K562 (cell line): ENCODE measurements around the gene GYPC. TPM values are rescaled to one million over a fixed set of nuclear protein-coding genes. Genes with fewer than 3 reads are reported as not detected.

ENCODE experiments used
- ATAC-seq: fragments of 200-7000 bp; cut with Tn5 transposase; 3 replicates; pipeline ENCODE4 v1.9.1; 2020; ENCODE audit warnings: moderate library complexity
- BruUV-seq: library from RNA; stranded (reverse); fragments of 400-500 nt; replicated peaks from 2 replicates; lab custom pipeline; 2021; lab: Mats Ljungman, UMichigan
- CTCF ChIA-PET: fragments of 300-600 bp; formaldehyde crosslinking; extraction: SDS; loops from one replicate; lab custom pipeline; 2021; ENCODE audit warnings: low intra/inter-chr PET ratio; lab: Yijun Ruan, JAX
- POLR2A ChIA-PET: fragments of 300-600, 350-650 bp; sonication (Branson Sonifier 250); formaldehyde crosslinking; extraction: SDS; loops from one replicate; lab custom pipeline; 2021; ENCODE audit warnings: antibody characterized with exemption, inconsistent platforms; lab: Yijun Ruan, JAX
- DNase-seq, 4 experiments: peaks; one replicate each; pipeline versions ENCODE4 v3.0.0 to v3.0.0-alpha.2; 2011 to 2018; ENCODE audit warnings: low spot score in 3 of 4, mixed read lengths in 3 of 4; ENCODE audit errors: extremely low read depth in 1 of 4
- FAIRE-seq: peaks from 2 replicates; lab custom pipeline; 2011; peaks lifted over from hg19 to GRCh38; lab: Jason Lieb, UNC
- H2AFZ ChIP-seq: 2 replicates; pipeline ENCODE4 v1.6.0; 2011; ENCODE audit warnings: low read depth, low read length, control low read depth, inconsistent platforms
- H3K27ac ChIP-seq: fragments of 200-600 bp; 3 replicates; pipeline ENCODE4 v1.8.0; 2011; ENCODE audit warnings: low read depth, mild to moderate bottlenecking, control low read depth, inconsistent platforms, low read length, moderate library complexity, mixed read lengths; ENCODE audit errors: extremely low read depth
- H3K27me3 ChIP-seq, 2 experiments: fragments of 300-600 bp in 1 of 2; 2 replicates in 1 of 2; 3 replicates in 1 of 2; pipeline versions ENCODE4 v1.6.0 to v1.8.0; 2011; ENCODE audit warnings: inconsistent platforms in 2 of 2, low read length in 2 of 2, mild to moderate bottlenecking in 1 of 2, mixed read lengths in 1 of 2, moderate library complexity in 1 of 2; ENCODE audit not compliant: control insufficient read depth in 2 of 2, insufficient read depth in 2 of 2
- H3K36me3 ChIP-seq: fragments of 300-600 bp; 3 replicates; pipeline ENCODE4 v1.8.0; 2011; ENCODE audit warnings: mild to moderate bottlenecking, low read length, inconsistent platforms; ENCODE audit not compliant: control insufficient read depth, insufficient read depth
- H3K4me1 ChIP-seq, 2 experiments: fragments of 200-600 bp in 1 of 2; replicated peaks in 1 of 2; 2 replicates in 1 of 2; 3 replicates in 1 of 2; pipeline versions ENCODE4 v1.5.1 to v1.8.0; 2011; ENCODE audit warnings: inconsistent platforms in 2 of 2, low read length in 2 of 2, mild to moderate bottlenecking in 1 of 2, mixed read lengths in 1 of 2, moderate library complexity in 1 of 2; ENCODE audit not compliant: control insufficient read depth in 2 of 2, insufficient read depth in 2 of 2
- H3K4me2 ChIP-seq: 2 replicates; pipeline ENCODE4 v1.6.1; 2011; ENCODE audit warnings: low read length, control low read depth, inconsistent platforms, mixed read lengths; ENCODE audit not compliant: insufficient read depth
- H3K4me3 ChIP-seq: fragments of 200-600 bp; sonication (generic), shearing (Covaris generic); 2 replicates; pipeline ENCODE4 v1.5.1; 2016; ENCODE audit warnings: control low read depth, inconsistent platforms
- H3K79me2 ChIP-seq: fragments of 200-600 bp; 3 replicates; pipeline ENCODE4 v1.8.0; 2011; ENCODE audit warnings: low read length, inconsistent platforms; ENCODE audit not compliant: control insufficient read depth, insufficient read depth
- H3K9ac ChIP-seq, 2 experiments: 2 replicates each; pipeline versions ENCODE4 v1.6.0 to v1.6.1; 2011; ENCODE audit warnings: low read depth in 2 of 2, low read length in 2 of 2, control low read depth in 1 of 2, inconsistent platforms in 1 of 2, mild to moderate bottlenecking in 1 of 2, mixed read lengths in 1 of 2; ENCODE audit not compliant: insufficient read depth in 1 of 2
- H3K9me1 ChIP-seq: one replicate; pipeline ENCODE4 v1.6.0; 2011; ENCODE audit warnings: inconsistent platforms, mild to moderate bottlenecking, low read length, moderate library complexity; ENCODE audit not compliant: control insufficient read depth, insufficient read depth
- H3K9me3 ChIP-seq: replicated peaks from 2 replicates; pipeline ENCODE4 v1.5.1; 2011; ENCODE audit warnings: low read depth, low read length, inconsistent platforms; ENCODE audit not compliant: control insufficient read depth, insufficient read depth
- H4K20me1 ChIP-seq: replicated peaks from 2 replicates; pipeline ENCODE4 v1.6.1; 2011; ENCODE audit warnings: low read length, inconsistent platforms, mixed read lengths; ENCODE audit not compliant: control insufficient read depth, insufficient read depth
- BCL6 ChIP-seq: fragments of 250-450 bp; sonication (Bioruptor Pico); IDR thresholded peaks from 2 replicates; pipeline ENCODE4 v1.4.0; 2020
- DDX20 ChIP-seq: fragments of 450-650 bp; IDR thresholded peaks from 2 replicates; pipeline ENCODE4 v1.6.1; 2016; ENCODE audit warnings: missing genetic modification characterization, low read depth, mild to moderate bottlenecking, missing compliant biosample characterization, moderate library complexity
- ELK1 ChIP-seq: sonication (generic); formaldehyde crosslinking; IDR thresholded peaks from 2 replicates; pipeline ENCODE4 v1.8.1; 2022; ENCODE audit warnings: missing genetic modification reagents
- FOXA3 ChIP-seq, 2 experiments: fragments of 450-650 bp in 1 of 2; sonication (generic) in 1 of 2; formaldehyde crosslinking; IDR thresholded peaks in 1 of 2; conservative IDR thresholded peaks in 1 of 2; 2 replicates each; pipeline versions ENCODE4 v1.4.0 to v1.8.0; 2020 to 2022; ENCODE audit warnings: mild to moderate bottlenecking in 2 of 2, missing genetic modification reagents in 1 of 2
- HDAC6 ChIP-seq: IDR thresholded peaks from 2 replicates; pipeline ENCODE4 v1.6.1; 2012; ENCODE audit warnings: low read depth, mild to moderate bottlenecking, control low read depth, inconsistent platforms, low read length, moderate library complexity
- NEUROD1 ChIP-seq: fragments of 150-350 bp; IDR thresholded peaks from 2 replicates; pipeline ENCODE4 v1.6.1; 2014; ENCODE audit warnings: borderline replicate concordance, low read length, low read depth; ENCODE audit not compliant: partially characterized antibody
- PKNOX1 ChIP-seq: fragments of 450-650 bp; IDR thresholded peaks from 2 replicates; pipeline ENCODE4 v1.6.1; 2016
- TBP ChIP-seq: optimal IDR thresholded peaks from 2 replicates; pipeline ENCODE3; 2011; ENCODE audit warnings: low read depth, low read length, improper control_type of control experiment
- TSC22D4 ChIP-seq: fragments of 450-650 bp; IDR thresholded peaks from 2 replicates; pipeline ENCODE4 v1.6.1; 2016; ENCODE audit warnings: missing genetic modification characterization, missing biosample characterization, control low read depth
- ZNF311 ChIP-seq: fragments of 250-450 bp; sonication (Bioruptor Pico); IDR thresholded peaks from 2 replicates; pipeline ENCODE4 v1.4.0; 2020; ENCODE audit warnings: mild to moderate bottlenecking, moderate library complexity
- WGBS: fragments of 100-300 bp; shearing (Covaris generic); methylation state at CpG from one replicate; pipeline ENCODE4 v1.1.6; 2016; ENCODE audit warnings: low coverage, mixed read lengths; ENCODE audit not compliant: insufficient coverage; ENCODE audit errors: missing lambda C conversion rate; 5-methylcytosine and 5-hydroxymethylcytosine counted together
- in situ Hi-C: fragments of 300-500 bp; cut with MboI; formaldehyde crosslinking; loops from 4 replicates; pipeline ENCODE4 v1.15.0; 2018; ENCODE audit warnings: inconsistent platforms, mixed read lengths
- intact Hi-C: fragments of 100-400 bp; cut with micrococcal nuclease; formaldehyde crosslinking; loops from 2 replicates; pipeline ENCODE4 v1.14.2; 2022
- polyA plus RNA-seq, 8 experiments: library from polyadenylated mRNA; depleted of rRNA in 4 of 8; stranded (reverse) in 5 of 8; unstranded in 3 of 8; fragments of >200 nt; fragmentation: Nextera tagmentation in 2 of 8; fragmentation: Illumina TruSeq in 1 of 8; extraction: Ambion mirVana in 2 of 8; extraction: Trizol in 1 of 8; gene quantifications; 2 replicates each; pipeline versions ENCODE4 v1.2.1 to v1.2.3, GENCODE V29; 2011 to 2014; ENCODE audit warnings: inconsistent platforms in 1 of 8, missing spikeins in 1 of 8
- total RNA-seq, 7 experiments: library from RNA; depleted of rRNA in 6 of 7; stranded (reverse); fragments of >200 nt in 6 of 7; fragmentation: Illumina TruSeq in 2 of 7; extraction: Trizol in 2 of 7; gene quantifications; 2 replicates each; pipeline versions ENCODE4 v1.2.1 to v1.2.3, GENCODE V29; 2011 to 2021; ENCODE audit warnings: low replicate concordance in 1 of 7
- TF ChIP-seq, protein P1 (sequence below): sonication (generic); formaldehyde crosslinking; IDR thresholded peaks from 2 replicates; pipeline ENCODE4 v1.8.0; 2022; ENCODE audit warnings: missing genetic modification reagents, mild to moderate bottlenecking, borderline replicate concordance
- TF ChIP-seq, protein P2 (sequence below): fragments of 450-650 bp; formaldehyde crosslinking; IDR thresholded peaks from 2 replicates; pipeline ENCODE4 v1.4.0; 2020; ENCODE audit warnings: mild to moderate bottlenecking, mixed read lengths

The GYPC gene
- total and polyA plus RNA-seq, 9 of the 15 experiments (the other 6 are each of a cell fraction or from before 2014, with no cell fraction given): 50.6 to 282 (median 194) TPM

DNA sequence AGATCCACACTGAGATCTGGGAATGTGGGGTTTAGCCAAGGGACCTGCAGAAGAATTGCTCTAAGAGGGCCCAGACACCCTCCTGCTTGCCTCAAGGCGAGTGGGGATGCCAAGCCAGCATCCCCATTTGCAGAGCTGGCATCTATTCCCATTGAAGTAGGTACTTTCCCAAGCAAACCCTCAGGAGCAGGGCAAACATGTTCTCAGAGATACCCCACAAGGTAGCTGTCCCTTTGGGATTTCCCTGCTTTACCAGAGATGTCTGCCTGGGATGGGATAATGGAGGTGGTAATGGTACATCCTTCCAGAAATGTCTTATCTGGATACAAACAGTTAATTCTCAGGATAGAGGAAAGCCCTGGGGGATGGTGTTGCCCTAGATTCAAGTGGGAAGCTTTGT is 51.2 kb downstream of the GYPC start (continued):
- no peak for TF ChIP-seq ELK1 (CRISPR knock-in tag)

GRCh38 chr2:126707941-126708340 is 52.0 kb downstream of the GYPC start:
- TF ChIP-seq PKNOX1: no peak
- no peak for TF ChIP-seq BCL6 (CRISPR knock-in tag)
- no peak for TF ChIP-seq DDX20 (tag)
- TF ChIP-seq HDAC6: no peak
- no peak for TF ChIP-seq TSC22D4 (tag)
- no peak for TF ChIP-seq NEUROD1
- TF ChIP-seq FOXA3 (CRISPR knock-in tag; conservative IDR thresholded peaks at IDR 0.05 in 1 of 2, IDR thresholded peaks at IDR 0.05 in 1 of 2): no peak
- TF ChIP-seq, protein P1, sequence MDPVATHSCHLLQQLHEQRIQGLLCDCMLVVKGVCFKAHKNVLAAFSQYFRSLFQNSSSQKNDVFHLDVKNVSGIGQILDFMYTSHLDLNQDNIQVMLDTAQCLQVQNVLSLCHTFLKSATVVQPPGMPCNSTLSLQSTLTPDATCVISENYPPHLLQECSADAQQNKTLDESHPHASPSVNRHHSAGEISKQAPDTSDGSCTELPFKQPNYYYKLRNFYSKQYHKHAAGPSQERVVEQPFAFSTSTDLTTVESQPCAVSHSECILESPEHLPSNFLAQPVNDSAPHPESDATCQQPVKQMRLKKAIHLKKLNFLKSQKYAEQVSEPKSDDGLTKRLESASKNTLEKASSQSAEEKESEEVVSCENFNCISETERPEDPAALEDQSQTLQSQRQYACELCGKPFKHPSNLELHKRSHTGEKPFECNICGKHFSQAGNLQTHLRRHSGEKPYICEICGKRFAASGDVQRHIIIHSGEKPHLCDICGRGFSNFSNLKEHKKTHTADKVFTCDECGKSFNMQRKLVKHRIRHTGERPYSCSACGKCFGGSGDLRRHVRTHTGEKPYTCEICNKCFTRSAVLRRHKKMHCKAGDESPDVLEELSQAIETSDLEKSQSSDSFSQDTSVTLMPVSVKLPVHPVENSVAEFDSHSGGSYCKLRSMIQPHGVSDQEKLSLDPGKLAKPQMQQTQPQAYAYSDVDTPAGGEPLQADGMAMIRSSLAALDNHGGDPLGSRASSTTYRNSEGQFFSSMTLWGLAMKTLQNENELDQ (CRISPR knock-in tag): no peak
- TF ChIP-seq, protein P2, sequence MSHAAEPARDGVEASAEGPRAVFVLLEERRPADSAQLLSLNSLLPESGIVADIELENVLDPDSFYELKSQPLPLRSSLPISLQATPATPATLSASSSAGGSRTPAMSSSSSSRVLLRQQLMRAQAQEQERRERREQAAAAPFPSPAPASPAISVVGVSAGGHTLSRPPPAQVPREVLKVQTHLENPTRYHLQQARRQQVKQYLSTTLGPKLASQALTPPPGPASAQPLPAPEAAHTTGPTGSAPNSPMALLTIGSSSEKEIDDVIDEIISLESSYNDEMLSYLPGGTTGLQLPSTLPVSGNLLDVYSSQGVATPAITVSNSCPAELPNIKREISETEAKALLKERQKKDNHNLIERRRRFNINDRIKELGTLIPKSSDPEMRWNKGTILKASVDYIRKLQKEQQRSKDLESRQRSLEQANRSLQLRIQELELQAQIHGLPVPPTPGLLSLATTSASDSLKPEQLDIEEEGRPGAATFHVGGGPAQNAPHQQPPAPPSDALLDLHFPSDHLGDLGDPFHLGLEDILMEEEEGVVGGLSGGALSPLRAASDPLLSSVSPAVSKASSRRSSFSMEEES (CRISPR knock-in tag): no peak
- no peak for TF ChIP-seq ZNF311
- TF ChIP-seq TBP: no peak
- Histone ChIP-seq H3K9ac (no peak overlapping the region), H3K36me3 (no peaks in the 10 kb centered on the region), H3K27ac (no peak overlapping the region), H3K4me2 (no peak overlapping the region), H3K9me1 (no peaks in the 10 kb centered on the region), H3K79me2 (no peaks in the 10 kb centered on the region), H3K4me3 (no peak overlapping the region), H3K9me3 (no peaks in the 10 kb centered on the region), H4K20me1 (no peaks in the 10 kb centered on the region), H2AFZ (no peak overlapping the region), H3K4me1 (no peaks in the 10 kb centered on the region), H3K27me3 (peaks cover 4% of the 10 kb centered on the region in 2 experiments; a peak in 3 of 5 replicates)
- intact Hi-C loops: no loop called here
- DNase-seq (no peak), ATAC-seq (no peak), FAIRE-seq (no peak)
- ChIA-PET CTCF (no interaction called here), POLR2A (interaction anchor here (0.7 kb wide), 1 partner anchor 82 kb away, joined by 4 read pairs; no protein-coding TSS in a partner anchor)
- in situ Hi-C loops: no loop called here
- 13% methylated on average over 4 of the region's 4 CpGs for WGBS
- BruUV-seq: no TSS peak
